A673 (cell line): ENCODE measurements around the gene DENND1A. TPM values are rescaled to one million over a fixed set of nuclear protein-coding genes. Genes with fewer than 3 reads are reported as not detected.
A peak's percentile ranks its signal among the peaks of the same experiment; 100 is the strongest.

Experiments
- BruUV-seq: library from RNA; stranded (reverse); fragments of 400-500 nt; replicated peaks from 2 replicates; lab custom pipeline; 2021; lab: Mats Ljungman, UMichigan
- CTCF ChIA-PET: fragments of 300-600 bp; sonication (Branson Sonifier 250); formaldehyde crosslinking; loops from one replicate; lab custom pipeline; 2022; ENCODE audit warnings: antibody characterized with exemption; lab: Charles Lee
- POLR2A ChIA-PET: fragments of 300-600 bp; sonication (Branson Sonifier 250); formaldehyde crosslinking; loops from one replicate; lab custom pipeline; 2022; ENCODE audit warnings: antibody characterized with exemption; ENCODE audit not compliant: low non-redundant PET; lab: Charles Lee
- DNase-seq: peaks from one replicate; pipeline ENCODE4 v3.0.0-alpha.2; 2015; ENCODE audit warnings: low spot score
- H3K27ac ChIP-seq: fragments of 200-600 bp; sonication (generic); 2 replicates; pipeline ENCODE4 v1.5.1; 2016; ENCODE audit warnings: mixed run types, low read depth, mild to moderate bottlenecking, mixed read lengths, antibody characterized with exemption, low read length; ENCODE audit not compliant: poor library complexity, severe bottlenecking
- H3K27me3 ChIP-seq: fragments of 200-600 bp; sonication (generic); replicated peaks from 2 replicates; pipeline ENCODE4 v1.6.1; 2017; ENCODE audit warnings: mixed run types, low read depth, mild to moderate bottlenecking, mixed read lengths, antibody characterized with exemption, low read length; ENCODE audit not compliant: insufficient read depth, poor library complexity
- H3K36me3 ChIP-seq: fragments of 200-600 bp; sonication (generic); 2 replicates; pipeline ENCODE4 v1.6.1; 2016; ENCODE audit warnings: mixed run types, mild to moderate bottlenecking, mixed read lengths, antibody characterized with exemption, low read length; ENCODE audit not compliant: insufficient read depth, poor library complexity, severe bottlenecking
- H3K4me1 ChIP-seq: fragments of 200-600 bp; sonication (generic); 2 replicates; pipeline ENCODE4 v1.6.1; 2017; ENCODE audit warnings: mixed run types, mild to moderate bottlenecking, mixed read lengths, antibody characterized with exemption, low read length; ENCODE audit not compliant: insufficient read depth, poor library complexity, severe bottlenecking
- H3K4me3 ChIP-seq: fragments of 200-600 bp; sonication (generic); 2 replicates; pipeline ENCODE4 v1.5.1; 2016; ENCODE audit warnings: low read depth, mixed run types, mild to moderate bottlenecking, mixed read lengths, low read length; ENCODE audit not compliant: poor library complexity, severe bottlenecking
- H3K9me3 ChIP-seq: fragments of 200-600 bp; sonication (generic); 2 replicates; pipeline ENCODE4 v1.6.1; 2016; ENCODE audit warnings: mixed run types, low read depth, mild to moderate bottlenecking, mixed read lengths, antibody characterized with exemption, low read length; ENCODE audit not compliant: poor library complexity, severe bottlenecking
- EZH2 ChIP-seq: fragments of 200-600 bp; sonication (generic); IDR thresholded peaks from 2 replicates; pipeline ENCODE4 v1.6.1; 2017; ENCODE audit warnings: borderline replicate concordance, low read depth, mild to moderate bottlenecking, mixed read lengths, antibody characterized with exemption, low read length; ENCODE audit not compliant: poor library complexity, severe bottlenecking
- intact Hi-C: fragments of 100-400 bp; cut with micrococcal nuclease; formaldehyde crosslinking; loops from one replicate; pipeline ENCODE4 v1.10.0; 2022; ENCODE audit not compliant: unreplicated experiment
- total RNA-seq: library from RNA; stranded (reverse); gene quantifications from 2 replicates; pipeline ENCODE4 v1.2.3, GENCODE V29; 2021
- TF ChIP-seq, protein P1 (sequence below): fragments of 300-800, 200-600 bp; sonication (generic); conservative IDR thresholded peaks from 2 replicates; pipeline ENCODE4 v1.5.1; 2017; ENCODE audit warnings: low read depth, mild to moderate bottlenecking, antibody characterized with exemption, low read length, moderate library complexity, mixed read lengths

DENND1A gene
- total RNA-seq, 1 experiment from 2014 or later: 12.0 TPM

DNA sequence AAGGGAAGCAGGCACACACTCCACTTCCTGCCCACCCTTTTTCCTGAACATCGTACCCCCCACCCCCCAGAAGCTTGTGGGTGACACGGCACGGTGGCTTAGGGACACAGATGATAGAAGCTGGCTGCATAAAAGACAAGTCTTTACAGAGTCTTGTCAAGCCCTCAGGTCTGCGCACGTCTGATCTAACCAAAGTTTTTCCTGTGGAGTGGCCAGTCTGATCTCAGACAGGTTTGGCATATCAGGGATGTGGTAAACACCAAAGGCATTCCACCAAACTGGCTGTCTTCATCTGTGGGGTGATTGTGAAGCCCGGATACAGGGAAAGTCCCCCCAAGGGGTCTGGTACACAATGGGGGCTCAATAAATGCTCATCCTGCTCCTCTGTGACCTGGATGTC is 523.9 kb downstream of the DENND1A start:
- Histone ChIP-seq H3K4me3 (no peak overlapping the region), H3K27ac (no peak overlapping the region), H3K27me3 (no peaks in the 10 kb centered on the region), H3K9me3 (no peaks in the 10 kb centered on the region), H3K36me3 (no peaks in the 10 kb centered on the region), H3K4me1 (peaks cover 19% of the 10 kb centered on the region)
- no TSS peak for BruUV-seq
- intact Hi-C loops: loop anchor here (10.0 kb wide), 1 partner anchor 919 kb away; no protein-coding TSS in a partner anchor
- no peak for TF ChIP-seq EZH2
- TF ChIP-seq, protein P1, sequence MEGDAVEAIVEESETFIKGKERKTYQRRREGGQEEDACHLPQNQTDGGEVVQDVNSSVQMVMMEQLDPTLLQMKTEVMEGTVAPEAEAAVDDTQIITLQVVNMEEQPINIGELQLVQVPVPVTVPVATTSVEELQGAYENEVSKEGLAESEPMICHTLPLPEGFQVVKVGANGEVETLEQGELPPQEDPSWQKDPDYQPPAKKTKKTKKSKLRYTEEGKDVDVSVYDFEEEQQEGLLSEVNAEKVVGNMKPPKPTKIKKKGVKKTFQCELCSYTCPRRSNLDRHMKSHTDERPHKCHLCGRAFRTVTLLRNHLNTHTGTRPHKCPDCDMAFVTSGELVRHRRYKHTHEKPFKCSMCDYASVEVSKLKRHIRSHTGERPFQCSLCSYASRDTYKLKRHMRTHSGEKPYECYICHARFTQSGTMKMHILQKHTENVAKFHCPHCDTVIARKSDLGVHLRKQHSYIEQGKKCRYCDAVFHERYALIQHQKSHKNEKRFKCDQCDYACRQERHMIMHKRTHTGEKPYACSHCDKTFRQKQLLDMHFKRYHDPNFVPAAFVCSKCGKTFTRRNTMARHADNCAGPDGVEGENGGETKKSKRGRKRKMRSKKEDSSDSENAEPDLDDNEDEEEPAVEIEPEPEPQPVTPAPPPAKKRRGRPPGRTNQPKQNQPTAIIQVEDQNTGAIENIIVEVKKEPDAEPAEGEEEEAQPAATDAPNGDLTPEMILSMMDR: no peak
- ChIA-PET POLR2A (no interaction called here), CTCF (no interaction called here)
- no peak for DNase-seq

DNA sequence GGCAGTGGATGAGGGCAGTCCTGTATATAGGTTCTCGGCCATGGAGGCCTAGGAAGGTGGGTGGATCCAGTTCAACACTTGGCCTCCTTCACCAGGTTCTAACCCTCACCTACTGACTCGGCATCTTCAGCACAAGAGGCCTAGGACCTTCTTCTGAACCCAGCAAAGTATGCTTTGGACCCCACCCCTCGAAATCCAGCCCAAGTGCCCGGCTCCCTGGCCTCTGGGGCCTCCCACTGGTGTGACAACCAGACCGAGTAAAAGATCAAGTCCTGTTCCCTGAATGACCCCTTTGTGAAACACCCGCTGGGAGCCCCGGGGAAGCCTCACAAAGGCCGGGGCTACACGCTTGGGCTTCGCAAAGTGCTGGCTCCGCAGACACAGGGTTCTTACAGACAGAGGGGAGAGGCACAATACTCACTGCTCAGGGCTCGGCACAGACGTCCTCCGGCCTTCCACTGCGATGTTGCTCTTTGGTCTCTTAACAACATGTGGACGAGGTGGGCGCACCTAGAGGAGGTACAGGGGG is 526.9 kb downstream of the DENND1A start:
- peaks cover 19% of the 10 kb centered on the region for H3K4me1 ChIP-seq
- intact Hi-C loops: loop anchor here (2.0 to 10.0 kb wide), 3 partner anchors 138 to 922 kb away; no protein-coding TSS in a partner anchor
- no TSS peak for BruUV-seq
- no peaks in the 10 kb centered on the region for H3K36me3 ChIP-seq
- TF ChIP-seq, protein P1: no peak
- TF ChIP-seq EZH2: no peak
- no peak overlapping the region for H3K27ac ChIP-seq
- POLR2A ChIA-PET: no interaction called here
- CTCF ChIA-PET: no interaction called here
- H3K27me3 ChIP-seq: no peaks in the 10 kb centered on the region
- DNase-seq: no peak
- H3K9me3 ChIP-seq: no peaks in the 10 kb centered on the region
- no peak overlapping the region for H3K4me3 ChIP-seq

DNA sequence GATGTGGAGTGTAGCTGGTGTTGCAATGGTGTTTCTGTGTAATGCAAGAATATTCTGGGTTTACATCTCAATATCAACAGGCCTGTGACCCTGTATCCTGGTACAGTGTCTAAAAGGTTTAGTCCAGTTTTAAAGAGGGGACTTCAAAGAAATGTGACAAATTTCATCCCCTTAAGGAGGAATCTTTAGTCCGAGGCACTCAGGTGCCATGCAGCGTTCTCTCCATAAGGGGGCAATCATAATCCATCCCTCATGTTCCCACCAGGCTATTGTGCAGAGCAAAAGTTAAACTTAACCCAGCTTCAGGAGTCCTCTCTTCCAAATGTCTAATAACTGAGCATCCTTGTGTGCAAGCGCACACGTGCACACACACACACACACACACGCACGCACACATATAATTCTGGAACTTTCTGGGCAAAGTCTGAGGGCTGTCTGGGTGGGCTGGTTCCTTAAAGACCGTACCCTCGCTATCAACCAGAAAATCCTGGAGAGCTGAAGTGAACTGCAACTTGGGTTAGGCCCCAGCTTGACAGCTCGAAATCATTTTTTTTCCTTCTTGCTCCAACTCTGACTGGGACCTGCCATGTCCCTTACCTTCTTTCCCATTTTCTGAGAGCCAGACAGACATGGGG is 527.9 kb downstream of the DENND1A start:
- intact Hi-C loops: loop anchor here (2.0 to 10.0 kb wide), 3 partner anchors 139 to 923 kb away; no protein-coding TSS in a partner anchor
- no peak overlapping the region for H3K4me3 ChIP-seq
- no peak for TF ChIP-seq EZH2
- TF ChIP-seq, protein P1: peak; percentile 86
- no peak overlapping the region for H3K27ac ChIP-seq
- CTCF ChIA-PET: interaction anchor here (1.0 kb wide), 1 partner anchor 48 kb away, joined by 3 read pairs; no protein-coding TSS in a partner anchor
- POLR2A ChIA-PET: no interaction called here
- H3K4me1 ChIP-seq: peaks cover 11% of the 10 kb centered on the region
- no peaks in the 10 kb centered on the region for H3K27me3 ChIP-seq
- no peaks in the 10 kb centered on the region for H3K9me3 ChIP-seq
- no peaks in the 10 kb centered on the region for H3K36me3 ChIP-seq
- BruUV-seq: no TSS peak
- peak; percentile 68 for DNase-seq
